NCI-H2171 (cell line): Measurements from ENCODE around the gene MAFG.

Source experiments
- DNase-seq: peaks from one replicate; lab custom pipeline; 2025; lab: John Stamatoyannopoulos, UW

Gene MAFG

DNA sequence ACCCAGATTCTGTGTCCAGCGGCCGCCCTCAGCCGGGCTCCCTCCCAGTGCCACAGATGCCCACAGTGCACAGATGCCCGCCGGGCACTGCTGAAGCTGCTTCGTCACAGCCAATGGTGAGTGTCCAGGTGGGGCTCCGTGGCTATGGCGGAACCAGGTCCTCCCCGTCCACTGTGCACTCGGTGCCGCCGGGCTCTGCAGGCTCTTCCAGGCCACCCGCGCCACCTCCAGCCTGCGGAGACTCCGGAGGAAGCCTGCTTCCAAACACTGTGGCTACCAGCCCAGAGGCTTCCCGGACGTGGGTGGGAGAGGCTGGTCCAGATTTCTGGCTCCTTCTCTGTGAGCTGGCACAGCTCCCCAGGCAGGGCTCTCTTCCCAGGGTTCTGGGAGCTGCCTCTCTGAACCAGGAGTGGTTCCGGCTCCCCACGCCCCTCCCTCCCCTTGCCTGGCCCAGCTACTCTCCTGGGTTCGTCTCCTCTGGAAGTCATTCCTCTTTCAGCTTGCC lies 12.4 kb upstream of the MAFG start:
- DNase-seq, result no peak

DNA sequence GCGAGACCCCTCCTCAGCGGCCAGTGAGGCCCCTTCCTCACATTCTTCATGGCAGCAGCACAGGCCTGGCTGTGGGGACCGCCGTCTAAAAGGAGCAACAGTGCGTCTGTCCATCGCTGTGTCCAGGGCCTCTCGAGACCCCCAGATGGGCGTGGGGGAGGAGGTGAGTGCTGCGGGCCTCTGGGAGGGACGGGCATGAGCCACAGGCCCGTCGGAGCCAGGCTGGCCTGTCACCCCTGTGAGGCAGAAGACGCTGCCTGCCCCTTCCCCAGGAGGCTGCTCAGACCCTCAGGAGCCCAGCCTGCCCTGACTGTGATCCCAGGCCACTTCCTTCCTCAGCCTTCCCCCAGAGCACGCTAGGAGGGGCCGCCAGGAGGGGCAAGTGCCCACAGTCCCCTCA lies 11.7 kb upstream of the MAFG start:
- DNase-seq, result no peak

DNA sequence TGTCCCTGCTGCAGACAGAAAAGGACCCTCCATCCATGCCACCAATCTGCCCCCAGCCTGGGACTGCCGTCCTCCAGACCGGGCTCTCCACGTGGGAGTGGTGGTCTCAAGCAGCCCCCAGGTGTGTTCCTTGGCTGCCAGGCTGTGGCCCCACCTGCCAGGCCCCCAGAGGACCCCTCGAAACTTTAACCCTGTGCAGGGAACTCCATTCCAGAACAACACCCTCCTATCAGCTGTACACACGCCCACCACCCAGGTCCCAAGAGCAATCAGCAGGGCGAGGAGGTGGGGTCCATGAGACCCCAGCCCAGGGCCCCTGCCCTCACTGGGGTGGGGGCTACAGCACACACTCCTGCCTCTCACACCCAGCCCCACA lies 8.2 kb upstream of the MAFG start:
- DNase-seq, result no peak

DNA sequence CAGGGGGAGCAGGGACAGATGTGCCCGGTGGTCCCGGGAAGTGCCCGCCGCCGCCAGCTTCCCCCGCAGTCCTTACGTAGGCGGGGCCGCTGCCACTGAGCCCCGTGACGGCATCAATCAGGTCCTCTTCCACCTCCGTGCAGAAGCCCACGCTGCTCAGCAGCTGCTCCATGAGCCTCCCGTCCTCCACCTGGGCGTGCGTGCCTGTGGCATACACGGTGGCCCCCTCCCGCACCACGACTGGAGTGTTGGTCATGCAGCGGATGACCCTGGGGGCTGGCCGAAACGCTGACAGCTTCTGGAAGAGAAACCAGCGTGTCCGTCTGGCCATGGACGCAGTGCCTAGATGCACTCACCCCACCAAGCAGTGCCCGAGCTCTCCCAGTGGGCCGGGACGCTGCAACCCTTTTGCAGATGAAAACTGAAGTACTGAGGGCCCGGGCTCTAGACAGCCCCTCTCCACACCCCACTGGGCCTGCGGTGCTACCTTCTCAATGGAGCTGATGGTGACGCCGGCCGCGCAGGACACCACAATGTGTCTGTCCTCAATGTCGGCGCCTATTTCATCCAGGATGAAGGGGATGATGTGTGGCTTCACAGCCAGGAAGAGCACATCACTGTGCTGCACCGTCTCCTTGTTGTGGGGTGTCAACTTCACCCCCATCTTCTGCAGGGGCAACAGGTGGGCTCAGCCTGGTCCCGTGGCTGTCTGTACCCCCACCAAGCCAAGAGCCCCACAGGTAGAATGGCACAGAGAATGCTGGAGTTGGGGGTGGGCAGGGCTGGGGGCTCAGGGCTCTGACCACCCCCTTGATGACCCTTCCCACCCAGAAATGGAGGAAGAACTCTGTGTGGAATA lies 7.5 kb upstream of the MAFG start:
- DNase-seq, result no peak

DNA sequence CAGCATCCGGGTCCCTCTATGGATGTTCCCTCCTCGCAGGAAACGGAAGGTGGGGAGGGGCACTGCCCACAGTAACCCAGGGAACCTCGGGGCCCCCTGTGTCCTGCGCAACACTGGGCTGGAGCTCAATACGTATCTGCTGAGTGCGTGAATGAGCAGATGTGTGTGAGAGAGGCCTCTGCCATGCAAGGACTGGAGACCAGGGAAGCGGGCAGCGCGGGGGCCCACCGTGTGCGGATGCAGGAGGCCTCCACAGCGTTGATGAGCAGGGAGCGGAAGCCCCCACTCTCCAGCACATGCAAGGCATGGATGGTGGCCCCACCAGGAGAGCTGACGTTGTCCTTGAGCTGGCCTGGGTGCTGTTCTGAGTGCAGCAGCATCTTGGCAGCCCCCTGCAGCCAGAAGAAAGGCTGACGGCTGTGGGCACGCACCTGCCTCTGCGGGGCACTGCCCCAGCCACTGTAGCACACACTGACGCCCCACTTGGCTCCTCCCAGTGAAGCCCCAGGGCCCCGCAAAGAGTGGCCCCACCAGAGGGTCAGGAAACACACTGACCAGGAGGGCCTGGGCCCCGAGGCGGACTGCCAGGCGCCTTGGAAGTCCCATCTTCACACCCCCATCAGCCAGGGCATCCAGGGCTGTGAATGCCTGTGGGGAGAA lies 6.7 kb upstream of the MAFG start:
- no peak for DNase-seq

DNA sequence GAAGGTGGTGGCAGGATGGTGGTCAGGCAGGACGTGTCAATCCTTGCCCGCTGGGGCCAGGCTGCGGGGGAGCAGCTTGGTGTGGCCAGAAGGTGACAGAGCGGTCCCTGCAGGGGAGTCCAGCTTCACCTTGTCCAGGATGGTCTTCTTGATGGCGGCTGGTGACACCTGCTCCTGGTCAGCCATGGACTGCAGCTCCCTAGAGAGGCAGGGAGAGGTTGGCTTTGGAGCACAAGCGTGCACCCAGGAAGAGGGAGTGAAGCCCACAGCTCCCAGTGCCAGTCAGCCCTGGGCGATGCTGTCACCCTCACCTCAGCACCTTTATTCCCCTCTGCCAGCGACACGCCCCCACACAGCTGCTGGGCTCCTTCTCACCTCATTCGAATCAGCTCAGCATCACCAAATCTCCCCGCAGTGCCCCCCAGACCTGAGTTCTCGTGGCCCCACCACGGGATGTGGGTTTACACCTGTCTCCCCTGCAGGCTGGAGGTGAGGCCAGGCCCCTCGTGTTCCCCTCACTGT lies 5.7 kb upstream of the MAFG start:
- no peak for DNase-seq

DNA sequence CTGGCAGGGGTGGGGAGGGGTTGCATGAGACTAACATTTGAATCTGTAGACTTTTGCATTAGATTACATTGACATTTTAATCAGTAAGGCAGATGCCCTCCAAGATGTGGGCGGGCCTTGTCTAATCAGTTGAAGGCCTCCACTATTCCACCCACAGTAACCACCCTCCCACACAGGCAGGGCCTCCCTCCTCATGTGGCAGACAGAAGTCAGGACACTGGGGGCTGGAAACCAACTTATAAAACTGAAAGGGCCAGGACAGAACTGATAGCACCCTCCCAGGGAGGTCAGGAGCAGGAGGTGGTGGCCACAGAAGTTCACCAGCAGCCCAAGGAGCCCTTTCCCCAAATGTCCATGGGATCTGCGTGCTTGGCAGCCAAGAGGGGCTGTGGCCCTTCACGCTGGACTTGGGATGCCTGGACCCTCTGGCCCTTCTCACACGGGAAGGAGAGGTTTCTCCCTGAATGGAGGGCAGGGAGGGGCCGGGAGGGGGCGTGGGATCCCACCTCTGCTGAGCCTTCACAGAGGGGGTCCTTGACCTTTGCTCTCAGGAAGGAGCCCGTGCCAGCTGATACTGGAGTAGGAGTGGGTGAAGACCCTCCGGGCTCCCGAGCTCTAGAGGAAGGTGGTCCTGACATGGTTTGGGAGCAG lies 4.9 kb upstream of the MAFG start:
- DNase-seq, result no peak

DNA sequence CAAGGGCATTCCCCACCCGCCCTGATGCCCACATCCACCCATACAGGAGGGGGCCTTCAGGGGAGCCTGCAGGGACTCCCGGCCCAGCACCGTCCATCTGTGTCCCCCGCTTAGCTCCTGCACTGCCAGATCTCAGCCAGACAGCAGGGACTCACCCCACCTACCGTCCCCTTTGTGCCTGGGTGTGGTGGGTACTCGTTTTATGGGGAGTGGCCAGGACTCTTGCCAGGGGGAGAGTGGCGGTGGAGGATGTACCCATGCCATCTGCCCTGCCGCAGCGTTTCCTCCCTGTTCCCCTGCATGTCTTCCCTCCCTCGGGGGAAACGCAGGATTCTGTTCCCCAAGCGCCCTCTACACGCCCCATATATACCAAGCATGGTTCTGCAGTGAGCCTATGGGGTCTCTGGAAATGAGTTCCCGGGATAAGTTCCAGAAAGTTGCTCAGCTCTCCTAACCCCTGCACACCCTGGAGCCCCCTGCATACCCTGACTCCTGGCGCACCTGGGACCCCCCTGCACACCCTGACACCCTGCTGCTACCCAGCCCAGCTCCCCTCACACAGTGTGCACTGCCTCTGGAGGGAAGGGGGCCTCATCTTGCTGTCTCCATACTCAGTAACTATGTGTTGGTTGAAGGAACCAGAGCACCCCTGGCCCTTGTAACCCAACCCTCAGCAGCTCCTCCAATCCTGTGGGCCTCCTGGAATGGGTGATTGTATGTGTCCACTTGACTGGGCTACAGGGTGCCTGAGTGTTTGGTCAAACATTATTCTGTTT lies 4.2 kb upstream of the MAFG start:
- DNase-seq, result peak; percentile 86

DNA sequence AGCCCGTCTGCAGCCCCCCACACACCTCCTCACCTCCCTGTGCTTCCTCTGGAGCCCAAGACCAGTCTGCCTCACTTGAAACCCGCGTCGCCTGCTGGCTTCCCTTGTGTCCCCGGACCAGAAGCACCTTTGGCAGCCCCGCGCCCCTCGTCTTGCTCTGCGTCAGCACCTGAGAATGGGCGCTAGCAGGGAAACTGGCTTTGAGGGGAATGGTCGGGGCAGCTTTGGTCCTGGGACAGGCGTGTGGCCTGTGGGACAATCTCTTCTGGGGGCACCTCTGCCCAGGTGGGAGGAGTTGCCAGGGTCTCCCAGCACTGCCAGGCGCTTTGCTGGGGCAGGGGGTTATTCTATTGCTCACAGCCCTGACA lies 3.6 kb upstream of the MAFG start:
- DNase-seq, result peak; percentile 57

DNA sequence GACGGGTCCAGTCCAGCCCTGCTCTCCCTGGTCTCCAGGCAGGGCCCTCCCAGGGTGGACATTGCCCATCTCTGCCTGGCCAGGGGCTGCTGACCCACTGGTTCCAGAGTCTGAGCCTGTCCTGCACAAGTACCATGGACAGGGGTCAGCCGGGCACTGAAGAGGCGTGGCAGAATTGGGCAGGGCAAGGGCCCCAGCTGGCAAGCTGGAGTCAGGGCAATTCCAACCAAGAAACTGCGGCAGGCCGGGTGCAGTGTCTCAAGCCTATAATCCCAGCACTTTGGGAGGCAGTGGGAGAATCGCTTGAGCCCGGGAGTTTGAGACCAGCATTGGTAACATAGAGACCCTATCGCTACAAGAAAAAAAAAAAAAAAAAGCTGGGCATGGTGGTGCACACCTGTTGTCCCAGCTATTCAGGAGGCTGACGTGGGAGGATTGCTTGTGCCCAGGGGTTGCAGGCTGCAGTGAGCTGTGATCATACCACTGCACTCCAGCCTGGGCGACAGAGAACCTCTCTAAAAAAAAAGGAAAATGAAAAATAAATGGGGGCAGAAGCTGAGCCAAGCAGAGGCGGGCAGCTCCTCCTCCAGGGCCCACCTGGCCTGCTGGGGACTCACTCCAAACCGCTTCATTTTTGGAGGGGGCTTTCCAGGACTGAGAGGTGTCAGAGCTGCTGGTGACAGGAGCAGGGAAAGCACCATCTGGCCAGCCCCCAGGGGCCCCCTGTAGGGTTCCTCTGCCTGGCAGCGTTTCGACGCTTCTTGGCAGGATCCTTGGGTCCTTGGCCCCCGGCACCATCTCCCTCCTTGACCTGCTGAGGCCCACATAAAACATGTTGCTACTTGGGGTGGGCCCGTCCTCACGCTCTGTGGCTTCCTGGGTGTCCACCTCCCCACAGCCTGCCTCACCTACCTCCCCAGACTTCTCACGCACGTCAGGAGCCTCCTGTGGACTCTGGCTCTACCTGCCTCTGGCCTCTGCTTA lies 2.9 kb upstream of the MAFG start:
- peak; percentile 69 for DNase-seq

DNA sequence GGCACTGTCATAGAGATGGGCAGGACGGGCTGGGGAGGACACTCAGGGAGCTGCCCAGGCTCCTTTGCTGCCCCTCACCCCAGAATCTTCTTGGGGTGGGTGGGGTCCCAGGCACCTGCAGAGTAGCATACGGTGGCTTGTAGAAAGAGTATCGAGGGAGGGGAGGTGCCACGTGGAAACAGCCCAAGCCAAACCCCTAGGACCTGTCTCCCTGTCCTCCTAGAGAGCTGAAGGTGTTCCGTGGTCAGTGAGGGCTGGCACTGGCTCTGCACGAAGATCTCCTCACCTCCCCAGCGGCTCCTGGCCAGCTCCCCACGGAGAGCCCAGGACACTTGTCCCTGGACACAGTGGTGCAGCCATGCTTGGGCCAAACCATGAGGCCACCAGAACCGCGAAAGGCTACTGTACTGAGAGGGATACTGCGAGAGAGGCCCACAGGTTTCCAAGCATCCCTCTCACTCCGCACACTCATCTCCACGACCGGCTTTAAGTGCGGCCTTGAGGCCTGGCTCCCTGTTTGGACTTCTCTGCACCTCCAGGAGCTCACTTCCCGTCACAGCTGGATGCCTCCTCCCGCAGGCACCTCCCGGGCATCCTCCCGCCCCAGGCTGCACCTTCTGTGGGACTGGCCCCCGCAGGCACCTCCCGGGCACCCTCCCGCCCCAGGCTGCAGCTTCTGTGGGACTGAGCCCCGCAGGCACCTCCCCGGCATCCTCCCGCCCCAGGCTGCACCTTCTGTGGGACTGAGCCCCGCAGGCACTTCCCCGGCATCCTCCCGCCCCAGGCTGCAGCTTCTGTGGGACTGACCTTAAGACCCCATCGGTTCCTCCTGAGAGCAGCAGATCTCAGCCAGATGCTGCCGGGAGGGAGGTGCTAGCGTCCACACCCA lies 2.0 kb upstream of the MAFG start:
- DNase-seq, result no peak

DNA sequence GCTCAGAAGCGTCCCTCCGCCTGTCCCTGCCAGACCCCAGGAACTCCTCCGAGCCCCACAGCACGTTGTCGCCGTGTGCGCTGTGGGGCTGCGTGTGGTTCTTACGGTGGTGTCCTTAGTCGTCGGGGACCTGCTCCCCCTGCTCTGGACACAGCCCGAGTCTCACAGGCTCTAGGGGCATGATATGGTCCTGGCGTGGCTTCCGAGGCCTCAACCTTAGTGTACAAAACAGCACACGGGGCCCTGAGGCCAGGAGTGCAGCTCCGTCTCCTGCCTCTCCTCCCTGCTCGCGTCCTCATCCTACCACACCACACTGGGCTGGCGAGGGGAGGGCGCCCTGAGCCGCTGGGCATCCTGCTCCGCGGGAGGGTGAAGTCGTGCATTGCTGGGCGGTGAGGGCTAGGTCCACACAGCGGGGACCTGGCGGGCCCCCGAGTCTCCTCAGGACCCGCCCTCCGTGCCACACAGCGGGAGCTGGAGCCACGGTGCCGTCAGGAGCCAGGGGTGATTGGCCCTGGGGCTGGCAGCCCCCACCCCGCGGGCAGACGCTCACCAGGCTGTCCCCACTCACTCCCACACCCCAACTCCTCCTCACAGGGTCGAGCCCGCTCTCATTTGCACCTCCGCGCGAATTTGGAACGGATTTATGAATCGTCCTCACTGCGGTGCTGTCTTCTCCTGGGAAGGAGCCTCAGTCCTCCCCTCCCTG lies 1.2 kb upstream of the MAFG start:
- no peak for DNase-seq

DNA sequence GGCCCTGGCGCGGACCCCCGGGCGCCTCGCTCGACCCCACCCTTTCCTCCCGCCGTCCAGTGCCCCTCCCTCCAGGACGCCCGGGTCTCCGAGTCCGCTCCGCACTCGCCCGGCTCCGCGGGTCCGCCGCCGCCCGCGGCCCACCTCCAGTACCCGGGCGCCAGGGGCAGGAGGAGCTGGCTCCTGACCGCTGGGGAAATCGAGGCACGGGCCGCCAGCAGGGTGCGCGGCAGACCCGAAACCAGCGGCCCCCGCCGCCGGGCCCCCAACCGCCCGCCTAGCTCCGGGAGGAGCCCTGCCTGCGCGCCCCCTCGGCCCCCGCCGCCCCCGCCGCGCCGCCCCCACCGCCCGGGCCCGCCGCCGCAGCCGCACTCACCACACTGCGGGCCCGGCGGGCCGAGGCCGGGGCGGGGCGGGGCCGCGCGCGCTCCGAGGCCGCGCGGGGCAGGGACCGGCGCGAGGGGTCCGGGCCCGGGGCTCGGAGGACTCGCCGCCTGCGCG lies 333 bp downstream of the MAFG start:
- no peak for DNase-seq

DNA sequence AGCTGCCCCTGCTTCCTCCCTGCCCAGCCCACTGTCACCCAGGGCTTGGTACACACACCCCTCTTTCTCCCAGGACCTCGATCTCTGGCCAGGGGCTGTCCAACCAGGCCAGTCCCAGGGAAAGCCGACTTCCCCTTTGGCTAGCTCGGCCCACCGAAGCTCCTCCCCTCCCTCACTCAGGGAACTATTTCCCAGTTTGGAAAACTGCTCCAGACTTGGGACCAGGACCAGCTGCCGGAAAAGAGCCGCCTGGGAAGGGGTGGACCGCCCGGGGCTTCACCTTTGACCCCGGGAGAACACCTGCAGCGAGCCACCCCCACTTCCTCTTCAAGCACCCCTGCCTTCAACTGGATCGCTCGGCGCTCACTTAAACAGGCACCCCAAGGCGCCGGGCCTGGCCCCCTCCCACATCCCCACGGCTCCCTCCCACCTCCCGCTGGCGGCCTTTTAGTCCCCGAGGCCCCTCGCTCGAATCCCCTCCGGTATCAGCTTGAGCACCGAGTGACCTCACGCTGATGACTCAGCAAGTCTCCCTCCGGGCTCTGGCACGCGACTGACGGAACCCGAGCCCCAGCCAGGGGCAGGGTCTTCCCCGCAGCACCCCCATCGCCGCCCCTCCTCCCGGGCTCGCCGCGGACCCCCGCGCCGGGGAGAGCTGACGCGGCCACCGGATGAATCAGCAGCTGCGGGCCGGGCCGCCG lies 934 bp downstream of the MAFG start:
- no peak for DNase-seq

DNA sequence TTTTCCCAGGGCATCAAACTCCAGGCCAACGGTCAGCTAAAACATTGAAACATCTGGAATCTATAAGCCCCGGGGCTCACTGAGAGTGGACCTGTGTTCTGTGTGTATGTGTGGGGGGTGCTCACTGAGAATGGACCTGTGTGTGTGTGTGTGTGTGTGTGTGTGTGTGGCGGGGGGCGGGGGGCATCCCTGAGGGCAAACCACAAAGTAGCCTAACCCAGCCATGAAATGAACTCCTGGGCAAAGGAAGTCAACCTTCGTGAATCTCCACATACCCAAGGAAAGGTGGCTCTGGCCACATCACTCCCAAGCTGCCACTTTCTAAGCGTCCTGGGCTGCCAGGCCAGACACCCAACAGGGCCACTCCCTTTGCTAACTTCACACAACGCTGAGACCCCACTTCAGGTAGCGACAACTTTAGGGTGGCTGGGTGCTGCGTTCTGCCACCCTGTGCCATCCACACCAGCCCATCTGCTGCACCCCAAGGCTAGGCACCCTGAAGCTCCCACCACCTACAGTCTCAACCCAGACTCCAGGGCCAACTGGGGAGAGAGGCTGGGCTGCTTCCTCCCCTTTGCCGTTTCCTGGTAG lies 1.6 kb downstream of the MAFG start:
- no peak for DNase-seq

DNA sequence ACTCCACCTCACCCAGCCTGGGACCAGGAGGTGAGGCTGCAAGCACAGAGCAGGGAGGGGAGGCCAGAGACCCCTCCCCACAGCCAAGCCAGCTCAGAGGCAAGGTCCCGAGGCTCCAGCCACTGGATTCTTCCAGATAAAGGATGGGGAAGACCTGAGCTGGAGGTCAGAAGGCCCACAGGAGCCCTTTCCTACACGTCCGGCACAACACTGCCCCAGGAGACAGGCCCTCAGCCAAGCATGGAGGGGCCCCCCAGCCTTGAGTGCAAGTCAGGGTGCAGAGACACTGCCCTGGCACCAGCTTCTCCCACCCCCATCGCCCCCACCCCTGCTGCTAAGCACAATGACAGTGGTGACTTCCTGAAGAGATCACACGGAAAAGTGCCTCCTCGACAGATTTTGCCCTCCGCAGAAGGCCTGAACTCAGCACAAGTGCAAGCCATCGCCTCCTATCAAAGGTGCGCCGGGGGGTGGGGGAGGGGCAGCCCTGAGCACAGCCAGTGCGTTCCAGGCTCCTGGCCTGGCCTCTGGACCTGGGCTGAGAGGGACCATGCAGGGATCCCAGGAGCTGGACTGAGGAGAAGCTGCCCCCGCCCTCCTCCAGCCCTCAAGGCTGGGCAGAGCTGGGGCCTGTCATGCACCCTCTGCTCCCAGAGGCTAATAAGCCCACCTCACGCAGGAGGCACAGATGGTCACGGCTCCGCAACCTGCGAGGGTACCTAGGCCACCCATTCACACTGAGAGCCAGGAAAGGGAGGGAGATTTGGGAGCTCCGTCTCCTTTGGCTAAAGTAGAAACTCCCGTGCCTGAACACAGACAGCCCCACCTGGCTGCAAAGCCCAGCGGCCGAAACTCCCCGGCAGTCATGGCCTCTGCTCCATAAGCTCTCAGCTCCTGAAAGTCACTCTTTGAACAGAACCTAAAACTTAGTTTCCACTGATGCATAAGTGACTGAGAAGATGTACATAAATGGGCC lies 2.7 kb downstream of the MAFG start:
- DNase-seq, result no peak
